Caco-2 (cell line): ENCODE measurements around the gene CCDC73. TPM values are rescaled to one million over a fixed set of nuclear protein-coding genes. Genes with fewer than 3 reads are reported as not detected.

Source experiments
- BruUV-seq: library from RNA; stranded (reverse); fragments of 400-500 nt; replicated peaks from 2 replicates; lab custom pipeline; 2021; lab: Mats Ljungman, UMichigan
- CTCF ChIA-PET: fragments of 300-600 bp; sonication (Branson Sonifier 250); formaldehyde crosslinking; loops from one replicate; lab custom pipeline; 2022; ENCODE audit warnings: antibody characterized with exemption; lab: Charles Lee
- POLR2A ChIA-PET: fragments of 300-600 bp; sonication (Branson Sonifier 250); formaldehyde crosslinking; loops from one replicate; lab custom pipeline; 2022; ENCODE audit warnings: antibody characterized with exemption; lab: Charles Lee
- DNase-seq, 2 experiments: peaks; one replicate each; pipeline versions ENCODE4 v3.0.0 to v3.0.0-alpha.2; 2020 to 2022
- H3K27me3 ChIP-seq: replicated peaks from 2 replicates; pipeline ENCODE4 v1.6.0; 2011; ENCODE audit warnings: low read length; ENCODE audit not compliant: control insufficient read depth, insufficient read depth
- H3K36me3 ChIP-seq: 2 replicates; pipeline ENCODE4 v1.5.1; 2011; ENCODE audit warnings: low read length; ENCODE audit not compliant: control insufficient read depth, insufficient read depth
- H3K4me1 ChIP-seq: fragments of 250-450 bp; sonication (Bioruptor Pico); 2 replicates; pipeline ENCODE4 v1.5.1; 2020; ENCODE audit warnings: mild to moderate bottlenecking
- H3K4me3 ChIP-seq: 2 replicates; pipeline ENCODE4 v1.5.1; 2011; ENCODE audit warnings: low read depth, mild to moderate bottlenecking, control low read depth, low read length
- H3K9me3 ChIP-seq: fragments of 250-450 bp; sonication (Bioruptor Pico); 2 replicates; pipeline ENCODE4 v1.5.1; 2020; ENCODE audit warnings: mild to moderate bottlenecking, moderate library complexity
- H3K27ac Mint-ChIP-seq: one replicate; pipeline ENCODE4 v1.8.0; 2022; ENCODE audit warnings: mixed read lengths; ENCODE audit not compliant: unreplicated experiment
- H3K27me3 Mint-ChIP-seq: one replicate; pipeline ENCODE4 v1.8.0; 2022; ENCODE audit warnings: mixed read lengths; ENCODE audit not compliant: insufficient read depth, unreplicated experiment
- H3K36me3 Mint-ChIP-seq: one replicate; pipeline ENCODE4 v1.8.0; 2022; ENCODE audit warnings: mild to moderate bottlenecking, mixed read lengths; ENCODE audit not compliant: insufficient read depth, unreplicated experiment
- H3K4me1 Mint-ChIP-seq: one replicate; pipeline ENCODE4 v1.8.0; 2022; ENCODE audit warnings: low read depth, mixed read lengths; ENCODE audit not compliant: unreplicated experiment
- H3K4me3 Mint-ChIP-seq: one replicate; pipeline ENCODE4 v1.8.0; 2022; ENCODE audit warnings: mild to moderate bottlenecking, moderate library complexity, mixed read lengths; ENCODE audit not compliant: unreplicated experiment
- H3K9me3 Mint-ChIP-seq: one replicate; pipeline ENCODE4 v1.8.0; 2022; ENCODE audit warnings: mixed read lengths; ENCODE audit not compliant: unreplicated experiment
- CTCF ChIP-seq, 2 experiments: fragments of 200-600 bp in 1 of 2; IDR thresholded peaks; 1 replicate in 1 of 2; 2 replicates in 1 of 2; pipeline versions ENCODE4 v1.5.1 to v1.8.0; 2011 to 2022; ENCODE audit warnings: antibody characterized with exemption in 1 of 2, control low read depth in 1 of 2, inconsistent platforms in 1 of 2, low read depth in 1 of 2, low read length in 1 of 2, mild to moderate bottlenecking in 1 of 2, moderate library complexity in 1 of 2; ENCODE audit not compliant: insufficient read depth in 1 of 2, severe bottlenecking in 1 of 2, unreplicated experiment in 1 of 2
- intact Hi-C: fragments of 100-400 bp; cut with micrococcal nuclease; formaldehyde crosslinking; loops from one replicate; pipeline ENCODE4 v1.10.0; 2022; ENCODE audit not compliant: unreplicated experiment
- total RNA-seq: library from RNA; stranded (reverse); gene quantifications from 2 replicates; pipeline ENCODE4 v1.2.3, GENCODE V29; 2022

Gene CCDC73
- total RNA-seq, 1 experiment from 2014 or later: not detected

GRCh38 chr11:32701616-32702015 is 92.8 kb downstream of the CCDC73 start:
- Mint-ChIP-seq H3K9me3 (peaks cover 16% of the 10 kb centered on the region), H3K27ac (no peak overlapping the region), H3K4me3 (no peak overlapping the region), H3K36me3 (no peaks in the 10 kb centered on the region), H3K4me1 (peaks cover 6% of the 10 kb centered on the region), H3K27me3 (no peaks in the 10 kb centered on the region)
- TF ChIP-seq CTCF (IDR thresholded peaks at IDR 0.05; ENCODE audit: insufficient read depth in 1 of 2, low read depth in 1 of 2, low read length in 1 of 2, severe bottlenecking in 1 of 2, unreplicated experiment in 1 of 2): no peak
- no peak for DNase-seq
- Histone ChIP-seq H3K36me3 (no peaks in the 10 kb centered on the region; the same call in 1 of the 2 replicates), H3K9me3 (peaks cover 18% of the 10 kb centered on the region; the same call in 1 of the 2 replicates), H3K4me3 (no peak overlapping the region), H3K27me3 (no peaks in the 10 kb centered on the region), H3K4me1 (peaks cover 7% of the 10 kb centered on the region)
- BruUV-seq: no TSS peak
- intact Hi-C loops: no loop called here
- CTCF ChIA-PET: no interaction called here
- POLR2A ChIA-PET: no interaction called here

- TF ChIP-seq CTCF (IDR thresholded peaks at IDR 0.05; ENCODE audit: insufficient read depth in 1 of 2, low read depth in 1 of 2, low read length in 1 of 2, severe bottlenecking in 1 of 2, unreplicated experiment in 1 of 2): no peak
- H3K36me3 Mint-ChIP-seq: no peaks in the 10 kb centered on the region
- H3K4me1 Mint-ChIP-seq: peaks cover 6% of the 10 kb centered on the region
- H3K27ac Mint-ChIP-seq: no peak overlapping the region
- BruUV-seq: no TSS peak
- ChIA-PET CTCF (interaction anchor here (0.6 kb wide), 1 partner anchor 194 kb away, joined by 3 read pairs; the partner anchor contains the start of gene QSER1), POLR2A (no interaction called here)
- Histone ChIP-seq H3K27me3 (no peaks in the 10 kb centered on the region), H3K36me3 (no peaks in the 10 kb centered on the region), H3K9me3 (peaks cover 4% of the 10 kb centered on the region; the same call in 1 of the 2 replicates), H3K4me3 (no peak overlapping the region), H3K4me1 (peaks cover 6% of the 10 kb centered on the region; the same call in 1 of the 2 replicates)
- DNase-seq: no peak
- no peaks in the 10 kb centered on the region for H3K27me3 Mint-ChIP-seq
- no peak overlapping the region for H3K4me3 Mint-ChIP-seq
- no peaks in the 10 kb centered on the region for H3K9me3 Mint-ChIP-seq
- intact Hi-C loops: no loop called here
Observed at GRCh38 chr11:32698579-32698978, 95.9 kb downstream of the CCDC73 start.

- no peaks in the 10 kb centered on the region for H3K9me3 Mint-ChIP-seq
- Histone ChIP-seq H3K4me3 (no peak overlapping the region), H3K9me3 (peaks cover 2% of the 10 kb centered on the region), H3K4me1 (no peaks in the 10 kb centered on the region), H3K36me3 (no peaks in the 10 kb centered on the region), H3K27me3 (no peaks in the 10 kb centered on the region)
- no peak for TF ChIP-seq CTCF (IDR thresholded peaks at IDR 0.05; ENCODE audit: insufficient read depth in 1 of 2, low read depth in 1 of 2, low read length in 1 of 2, severe bottlenecking in 1 of 2, unreplicated experiment in 1 of 2)
- intact Hi-C loops: no loop called here
- no TSS peak for BruUV-seq
- no peaks in the 10 kb centered on the region for H3K4me1 Mint-ChIP-seq
- no peaks in the 10 kb centered on the region for H3K36me3 Mint-ChIP-seq
- CTCF ChIA-PET: no interaction called here
- DNase-seq: no peak
- H3K27ac Mint-ChIP-seq: no peak overlapping the region
- peaks cover 2% of the 10 kb centered on the region for H3K27me3 Mint-ChIP-seq
- no peak overlapping the region for H3K4me3 Mint-ChIP-seq
- POLR2A ChIA-PET: no interaction called here
Observed at GRCh38 chr11:32671051-32671450, 123.4 kb downstream of the CCDC73 start.
